GM19467 (cell line): ENCODE results near the gene CCDC40.

ENCODE experiments used
- ATAC-seq: cut with Tn5 transposase; IDR thresholded peaks from one replicate; pipeline ENCODE4 v1.9.1; 2021; ENCODE audit warnings: mild to moderate bottlenecking, moderate library complexity; ENCODE audit not compliant: unreplicated experiment

Gene CCDC40

DNA sequence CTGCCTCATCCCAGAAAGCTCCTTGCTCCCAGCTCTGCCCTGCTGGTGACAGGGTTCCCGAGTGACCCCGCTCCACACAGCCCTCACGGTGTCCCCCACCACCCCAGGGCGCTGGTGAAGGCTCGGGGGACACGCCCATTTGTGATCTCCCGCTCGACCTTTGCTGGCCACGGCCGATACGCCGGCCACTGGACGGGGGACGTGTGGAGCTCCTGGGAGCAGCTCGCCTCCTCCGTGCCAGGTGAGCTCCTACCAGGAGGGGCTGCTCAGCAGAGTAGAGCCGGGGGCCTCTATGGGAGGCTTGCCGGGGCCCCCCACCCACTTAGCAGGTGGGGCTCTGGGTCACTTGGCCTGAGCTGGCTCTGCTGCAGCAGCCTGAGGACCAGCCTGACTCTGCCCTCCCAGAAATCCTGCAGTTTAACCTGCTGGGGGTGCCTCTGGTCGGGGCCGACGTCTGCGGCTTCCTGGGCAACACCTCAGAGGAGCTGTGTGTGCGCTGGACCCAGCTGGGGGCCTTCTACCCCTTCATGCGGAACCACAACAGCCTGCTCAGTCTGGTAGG lies 76.1 kb downstream of the CCDC40 start:
- ATAC-seq, result no peak

DNA sequence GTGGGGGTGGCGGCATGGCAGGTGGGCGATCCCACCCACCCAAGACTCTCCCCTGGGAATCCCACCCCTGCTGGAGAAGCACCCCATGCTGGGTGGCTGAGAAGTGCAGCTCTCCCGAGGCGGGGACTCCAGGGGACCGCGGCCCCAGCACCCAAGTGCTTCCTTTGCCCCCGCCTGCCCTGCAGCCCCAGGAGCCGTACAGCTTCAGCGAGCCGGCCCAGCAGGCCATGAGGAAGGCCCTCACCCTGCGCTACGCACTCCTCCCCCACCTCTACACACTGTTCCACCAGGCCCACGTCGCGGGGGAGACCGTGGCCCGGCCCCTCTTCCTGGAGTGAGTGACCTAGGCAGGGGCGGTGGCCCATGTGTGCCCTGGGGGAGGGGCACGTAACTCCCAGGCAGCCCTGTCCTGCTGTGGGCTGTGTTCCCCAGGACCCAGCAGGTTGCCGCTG lies 76.6 kb downstream of the CCDC40 start:
- ATAC-seq, result no peak

DNA sequence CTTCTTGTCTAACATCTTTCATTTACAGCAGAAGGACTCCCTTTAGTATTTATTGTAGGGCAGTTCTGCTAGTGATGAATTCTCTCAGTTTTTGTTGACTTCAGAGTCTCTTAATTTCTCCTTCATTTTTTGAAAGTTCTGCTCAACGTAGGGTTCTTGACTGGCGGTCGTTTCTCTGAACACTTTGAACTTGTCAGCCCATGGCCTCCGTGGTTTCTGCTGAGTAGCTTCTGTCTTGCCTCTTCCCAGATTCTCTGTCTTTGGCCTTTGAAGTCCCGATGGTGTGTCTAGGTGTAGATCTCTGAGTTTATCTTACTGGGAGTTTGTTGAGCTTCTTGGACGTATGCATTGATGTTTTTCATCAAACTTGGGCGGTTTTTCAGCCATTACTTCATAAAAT lies 78.3 kb downstream of the CCDC40 start:
- no peak for ATAC-seq

DNA sequence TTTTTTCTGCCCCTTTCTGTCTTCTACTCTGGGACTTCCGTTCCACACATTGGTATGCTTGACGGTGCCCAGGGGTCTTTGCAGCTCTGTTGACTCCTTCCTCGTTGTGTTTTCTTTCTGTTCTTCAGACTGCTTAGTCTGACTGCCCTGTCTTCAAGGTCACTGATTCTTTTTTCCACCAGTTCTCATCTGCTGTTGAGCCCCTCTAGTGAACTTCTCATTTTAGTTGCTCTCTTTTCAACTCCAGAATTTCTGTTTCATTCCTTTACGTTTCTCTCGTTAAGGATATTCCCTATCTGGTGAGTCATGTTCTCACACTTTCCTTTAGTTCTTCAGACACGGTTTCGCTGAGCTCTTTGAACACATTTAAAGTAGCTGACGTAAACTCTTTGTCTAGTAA lies 78.7 kb downstream of the CCDC40 start:
- no peak for ATAC-seq

DNA sequence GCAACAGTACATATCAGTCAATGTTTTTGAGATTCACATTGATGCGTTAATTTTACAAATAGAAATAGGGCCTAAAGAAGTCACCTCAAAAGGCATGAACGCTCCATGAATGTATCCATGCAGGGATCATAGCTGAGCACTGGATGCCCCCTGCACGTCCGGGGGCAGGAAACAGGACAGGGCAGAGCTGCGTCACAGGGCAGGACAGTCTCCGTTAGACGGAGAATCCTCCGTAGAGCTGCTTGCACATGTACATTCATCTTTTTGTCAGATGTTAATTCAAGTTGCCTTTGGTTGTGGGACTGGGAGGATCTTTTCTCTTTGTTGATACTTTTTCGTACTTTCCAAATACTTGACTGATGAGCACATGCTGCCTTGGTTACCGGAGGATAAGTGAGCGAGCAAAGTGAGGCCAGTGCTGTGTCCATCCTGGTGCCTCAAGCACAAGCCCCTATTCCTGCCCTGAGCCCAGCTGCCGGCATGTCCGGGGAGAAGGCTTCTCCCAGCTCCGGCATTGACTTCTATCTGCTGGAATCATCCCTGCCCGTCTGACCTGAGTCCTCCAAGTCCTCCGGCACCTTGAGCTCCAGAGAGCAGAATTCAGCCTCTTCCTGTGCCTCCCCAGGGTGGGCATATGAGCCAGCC lies 80.0 kb downstream of the CCDC40 start:
- no peak for ATAC-seq

GRCh38 chr17:80116921-80117380 lies 80.5 kb downstream of the CCDC40 start:
- no peak for ATAC-seq

DNA sequence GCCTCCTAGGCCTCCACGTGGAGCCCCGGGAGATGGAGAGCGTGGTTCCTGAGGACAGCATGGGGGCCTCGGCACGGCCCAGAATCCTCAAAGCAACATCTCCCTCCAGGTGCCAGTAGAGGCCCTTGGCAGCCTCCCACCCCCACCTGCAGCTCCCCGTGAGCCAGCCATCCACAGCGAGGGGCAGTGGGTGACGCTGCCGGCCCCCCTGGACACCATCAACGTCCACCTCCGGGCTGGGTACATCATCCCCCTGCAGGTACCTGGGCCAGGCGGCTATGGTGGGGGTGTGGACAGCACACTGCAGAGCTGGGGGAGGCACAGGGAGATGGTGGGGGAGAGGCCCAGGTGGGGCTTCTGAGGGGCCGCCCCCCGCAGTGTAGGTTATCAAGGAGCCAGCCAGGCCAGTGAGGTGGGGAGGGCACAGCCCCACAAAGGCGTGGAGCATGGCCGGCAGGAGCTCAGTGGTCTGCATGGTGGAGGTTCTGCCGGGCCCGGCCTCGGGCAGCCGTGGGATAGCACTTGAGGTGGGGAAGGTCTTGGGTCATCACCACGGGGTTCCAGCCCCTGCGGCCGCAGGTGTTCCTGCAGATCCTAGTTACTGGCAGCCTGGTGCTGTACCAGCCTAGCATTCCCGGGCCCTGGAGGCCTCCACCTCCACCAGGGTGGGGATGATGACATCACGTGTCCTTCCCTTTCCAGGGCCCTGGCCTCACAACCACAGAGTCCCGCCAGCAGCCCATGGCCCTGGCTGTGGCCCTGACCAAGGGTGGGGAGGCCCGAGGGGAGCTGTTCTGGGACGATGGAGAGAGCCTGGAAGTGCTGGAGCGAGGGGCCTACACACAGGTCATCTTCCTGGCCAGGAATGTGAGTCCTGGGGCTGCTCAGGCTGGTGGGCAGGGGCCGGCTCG lies 81.3 kb downstream of the CCDC40 start:
- no peak for ATAC-seq

- no peak for ATAC-seq
Observed at GRCh38 chr17:80118601-80119270, 82.3 kb downstream of the CCDC40 start.

- no peak for ATAC-seq
Observed at GRCh38 chr17:80119271-80119791, 82.9 kb downstream of the CCDC40 start.

- no peak for ATAC-seq
Observed at GRCh38 chr17:80119839-80120238, 83.4 kb downstream of the CCDC40 start.

GRCh38 chr17:80122026-80122575 lies 85.7 kb downstream of the CCDC40 start:
- no peak for ATAC-seq

DNA sequence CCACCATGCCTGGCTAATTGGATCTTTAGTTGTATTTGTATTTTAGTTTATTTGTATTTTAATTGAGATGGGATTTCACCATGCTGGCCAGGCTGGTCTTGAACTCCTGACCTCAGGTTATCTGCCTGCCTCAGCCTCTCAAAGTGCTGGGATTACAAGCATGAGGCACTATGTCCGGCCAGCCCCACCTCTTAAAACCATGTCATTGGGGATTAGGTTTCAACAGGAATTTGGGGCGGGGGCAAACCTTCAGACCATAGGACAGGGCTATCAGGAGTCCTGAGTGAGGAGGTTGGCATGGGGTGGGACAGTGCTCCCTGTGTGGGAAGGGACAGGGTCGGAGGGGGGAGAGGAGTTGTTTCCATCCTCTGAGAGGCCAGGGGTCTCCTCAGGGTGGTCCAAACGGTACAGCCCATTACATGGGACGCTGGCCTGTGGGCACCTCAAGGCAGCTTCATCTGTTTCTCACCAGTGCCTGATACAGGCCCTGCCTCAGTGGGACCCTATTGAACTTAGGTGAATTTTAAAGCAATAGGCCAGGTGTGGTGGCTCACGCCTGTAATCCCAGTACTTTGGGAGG lies 86.6 kb downstream of the CCDC40 start:
- ATAC-seq, result no peak

- ATAC-seq, result no peak
Observed at GRCh38 chr17:80123791-80124190, 87.3 kb downstream of the CCDC40 start.

DNA sequence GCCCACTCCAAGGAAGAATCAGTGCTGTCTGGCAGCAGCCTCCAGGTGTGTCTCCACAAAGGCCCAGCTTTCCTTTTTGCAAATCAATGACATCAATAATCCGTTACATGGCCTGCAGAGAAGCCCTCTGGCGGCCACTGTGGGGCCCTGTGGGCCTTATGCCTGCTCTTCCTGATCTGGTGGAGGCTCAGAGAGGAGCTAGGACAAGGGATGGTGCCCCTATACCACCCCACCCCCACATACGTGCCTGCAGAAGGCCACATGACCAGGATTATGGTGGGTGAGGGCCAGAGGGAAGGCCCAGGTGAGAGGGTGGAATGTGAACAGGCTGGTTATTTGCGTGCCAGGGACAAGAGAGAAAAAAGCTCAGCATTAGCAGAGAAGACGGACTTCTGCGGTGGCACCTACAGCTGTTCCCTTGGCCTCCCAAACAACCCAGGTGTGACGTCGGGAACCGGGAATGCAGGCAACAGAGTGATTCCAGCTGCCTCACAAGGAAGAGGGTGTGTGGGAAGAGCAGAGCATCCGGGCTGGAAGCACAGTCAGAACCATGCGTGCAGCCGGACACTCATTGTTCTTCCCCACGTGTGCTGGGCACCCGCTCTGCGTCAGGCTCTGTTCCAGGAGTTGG lies 88.0 kb downstream of the CCDC40 start:
- ATAC-seq, result no peak

- no peak for ATAC-seq
Observed at GRCh38 chr17:80125656-80126448, 89.4 kb downstream of the CCDC40 start.

GRCh38 chr17:80126449-80126715 lies 89.9 kb downstream of the CCDC40 start:
- ATAC-seq, result no peak

DNA sequence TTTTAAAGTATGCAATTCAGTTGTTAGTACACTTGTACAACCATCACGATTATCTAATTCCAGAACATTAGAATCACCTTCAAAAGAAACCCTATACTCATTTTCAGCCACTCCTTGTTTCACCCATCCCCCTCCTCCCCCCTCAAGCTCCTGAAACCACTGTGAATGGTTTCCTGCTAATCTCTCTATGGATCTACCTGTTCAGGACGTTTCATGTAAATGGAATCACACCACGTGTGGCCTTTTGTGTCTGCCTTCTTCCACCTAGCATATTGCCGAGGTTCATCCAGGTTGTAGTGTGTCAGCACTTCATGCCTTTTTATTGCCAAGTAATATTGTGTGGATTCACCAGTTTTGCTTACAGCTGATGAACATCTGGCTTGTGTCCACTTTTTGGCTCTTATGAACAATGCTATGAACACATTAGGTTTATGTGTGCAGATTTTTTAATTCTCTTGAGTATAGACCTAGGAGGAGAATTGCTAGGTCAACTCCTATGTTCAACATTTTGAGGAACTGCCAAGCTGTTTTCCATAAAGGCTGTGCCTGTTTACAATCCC lies 92.6 kb downstream of the CCDC40 start:
- ATAC-seq, result no peak

- no peak for ATAC-seq
Observed at GRCh38 chr17:80130992-80131391, 94.5 kb downstream of the CCDC40 start.
